Activated CD8-positive, alpha-beta memory T cell treated with anti-CD3 and anti-CD28 coated beads for 36 hours (primary cell): ENCODE results near the gene FBXO40. TPM values are rescaled to one million over a fixed set of nuclear protein-coding genes. Genes with fewer than 3 reads are reported as not detected.

ENCODE experiments used
- CTCF ChIA-PET: fragments of 350-600 bp; sonication (Branson Sonifier 250); formaldehyde crosslinking; loops from one replicate; lab custom pipeline; 2021; ENCODE audit warnings: antibody characterized with exemption; lab: Charles Lee
- POLR2A ChIA-PET: fragments of 350-600 bp; sonication (Branson Sonifier 250); formaldehyde crosslinking; loops from one replicate; lab custom pipeline; 2021; ENCODE audit warnings: antibody characterized with exemption; lab: Charles Lee
- total RNA-seq, 2 experiments: library from RNA; stranded (reverse); gene quantifications; one replicate each; pipeline ENCODE4 v1.2.3, GENCODE V29; 2021

The FBXO40 gene
- total RNA-seq, 2 experiments from 2014 or later, result not detected

DNA sequence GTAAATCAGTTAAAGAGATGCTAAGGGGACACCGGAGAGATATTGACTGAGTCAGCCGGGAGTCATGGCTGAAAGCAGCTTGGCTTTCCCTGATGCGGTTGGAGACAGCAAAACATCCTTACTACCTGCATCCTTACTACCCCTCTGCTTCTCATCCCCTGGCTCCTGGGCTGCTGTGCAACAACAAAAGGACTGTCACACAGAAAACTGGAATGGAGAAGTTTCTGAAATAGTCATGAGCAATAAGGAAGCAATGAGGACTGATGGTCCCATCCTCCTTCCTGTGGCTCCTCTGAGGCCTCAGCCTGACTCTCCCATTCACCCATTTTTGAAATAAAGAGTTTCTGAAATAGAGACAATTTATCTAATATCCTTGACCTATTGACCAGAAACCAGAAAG, 66.4 kb downstream of the FBXO40 start:
- POLR2A ChIA-PET, result no interaction called here

DNA sequence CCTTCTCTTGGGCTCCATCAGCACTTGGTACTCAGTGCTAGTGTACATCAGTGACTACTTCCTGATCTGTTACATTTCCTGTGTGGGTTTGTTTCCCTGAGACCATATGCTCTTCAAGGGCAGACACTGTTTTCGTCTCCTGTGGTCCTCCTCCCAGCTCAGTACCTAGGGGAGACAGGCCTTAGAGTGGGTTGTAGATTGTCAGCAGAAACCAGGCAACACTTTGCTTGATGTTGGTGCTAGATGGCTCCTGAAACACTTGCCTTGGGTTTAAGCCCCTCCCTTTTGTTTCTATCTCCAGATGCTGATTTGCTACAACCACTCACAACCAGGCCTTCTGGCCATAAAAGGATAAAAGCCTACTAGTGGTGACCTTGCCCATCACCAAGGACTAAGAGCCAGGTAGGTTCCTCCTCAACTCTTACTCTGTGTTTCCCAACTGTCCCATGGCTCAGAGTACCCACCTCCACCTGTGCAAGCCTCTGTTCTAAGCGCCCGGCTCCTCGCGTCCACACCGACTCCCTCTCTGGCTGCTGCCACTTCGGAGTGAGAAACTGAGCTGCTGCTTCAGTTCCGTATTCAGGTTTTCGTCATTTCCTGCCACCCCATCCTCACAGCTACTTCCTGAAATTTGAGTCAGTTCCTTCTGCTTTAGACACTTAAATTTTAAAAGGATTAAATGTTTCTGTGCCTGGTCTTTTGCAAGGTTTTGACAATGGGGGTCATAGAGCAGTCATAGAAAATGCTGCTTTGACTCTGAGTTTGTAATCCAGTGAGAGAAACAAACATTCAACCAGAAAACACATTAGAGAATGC, 67.4 kb downstream of the FBXO40 start, which contains the start of gene HCLS1:
TSS of gene HCLS1 (minus strand) at position 548 of the 816 bp plus-strand sequence. CDS start 2,556 bp downstream, outside the sequence.
- ChIA-PET CTCF (interaction anchor here (0.7 kb wide), 1 partner anchor 17 kb away, joined by 3 read pairs; no protein-coding TSS in a partner anchor), POLR2A (interaction anchor here (0.6 to 0.7 kb wide), 3 partner anchors 10 to 114 kb away, joined by 3 to 5 read pairs (median 5); no protein-coding TSS in a partner anchor)

More for the DNA sequence above, 66.4 kb downstream of the FBXO40 start:
- CTCF ChIA-PET, result no interaction called here

DNA sequence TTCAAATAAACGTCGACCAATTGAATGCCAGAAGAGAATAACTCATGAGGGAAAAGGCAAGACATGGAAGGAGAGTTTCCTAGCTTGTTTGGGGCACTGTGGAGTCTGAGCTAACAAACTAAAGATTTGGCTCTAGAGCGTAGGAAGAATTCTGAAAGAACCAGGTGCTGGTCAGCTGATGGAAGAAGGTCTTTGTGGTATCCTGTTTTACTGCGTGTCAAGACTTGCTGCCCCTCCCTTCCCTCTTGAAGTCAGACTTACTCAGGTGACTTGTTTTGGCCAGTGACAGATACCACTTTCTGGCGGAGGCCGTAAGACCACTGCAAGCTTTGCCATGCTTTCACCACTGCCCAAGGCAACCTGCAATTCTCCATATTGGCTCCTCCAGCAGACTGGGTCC, 68.2 kb downstream of the FBXO40 start:
- ChIA-PET CTCF (interaction anchor here (0.7 kb wide), 1 partner anchor 16 kb away, joined by 3 read pairs; no protein-coding TSS in a partner anchor), POLR2A (interaction anchor here (0.6 to 0.7 kb wide), 2 partner anchors 11 to 115 kb away, joined by 3 to 5 read pairs; no protein-coding TSS in a partner anchor)

DNA sequence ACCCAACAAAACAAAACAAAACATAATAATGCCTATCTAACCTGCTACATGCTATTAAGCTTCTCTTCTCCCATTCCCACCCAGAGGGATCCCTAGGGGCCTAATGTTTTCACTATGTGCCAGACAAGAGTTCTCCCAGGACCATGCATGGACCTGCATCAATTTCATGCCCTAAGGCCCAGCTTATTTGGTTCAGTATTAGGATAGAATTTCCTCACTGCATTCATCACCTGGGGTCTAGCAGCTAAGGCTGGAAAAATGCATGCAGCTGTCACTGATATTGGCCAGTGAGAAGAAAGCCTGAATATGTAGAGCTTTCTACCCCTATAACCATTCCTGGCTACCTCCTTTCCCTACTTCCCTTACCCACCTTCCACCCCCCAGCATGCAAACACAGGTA, 69.6 kb downstream of the FBXO40 start:
- ChIA-PET CTCF (no interaction called here), POLR2A (no interaction called here)

DNA sequence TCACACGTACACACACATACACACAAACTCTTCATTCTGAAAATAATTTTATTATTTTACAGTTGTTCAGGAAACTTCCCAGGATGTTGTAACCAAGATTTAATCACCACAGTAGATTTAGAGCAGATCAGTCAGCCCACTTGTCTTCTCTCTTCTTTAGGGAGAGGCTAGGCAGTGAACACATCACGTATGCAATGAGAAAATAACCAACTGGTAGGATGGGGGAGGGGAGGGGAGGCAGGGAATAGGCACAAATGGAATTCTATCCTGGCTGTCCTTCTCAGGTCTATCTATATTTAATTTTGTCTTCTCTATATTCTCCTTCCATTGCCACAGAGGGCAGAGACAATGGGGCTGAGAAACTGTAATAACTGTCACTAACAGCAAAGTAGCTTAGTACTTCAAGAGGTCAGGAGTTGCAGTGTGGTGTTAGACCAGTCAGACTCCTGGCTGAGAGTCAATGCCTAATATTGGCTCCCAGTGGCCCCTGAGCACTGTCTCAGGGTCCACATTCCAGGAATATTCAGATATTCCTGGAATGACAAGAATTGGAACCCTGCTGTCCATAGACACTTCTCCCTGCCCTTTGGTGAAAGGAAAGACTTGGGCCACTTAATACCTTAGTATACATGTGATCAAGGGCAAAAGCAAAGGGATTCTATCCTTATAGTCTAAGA, 70.1 kb downstream of the FBXO40 start:
- ChIA-PET POLR2A (no interaction called here), CTCF (no interaction called here)

DNA sequence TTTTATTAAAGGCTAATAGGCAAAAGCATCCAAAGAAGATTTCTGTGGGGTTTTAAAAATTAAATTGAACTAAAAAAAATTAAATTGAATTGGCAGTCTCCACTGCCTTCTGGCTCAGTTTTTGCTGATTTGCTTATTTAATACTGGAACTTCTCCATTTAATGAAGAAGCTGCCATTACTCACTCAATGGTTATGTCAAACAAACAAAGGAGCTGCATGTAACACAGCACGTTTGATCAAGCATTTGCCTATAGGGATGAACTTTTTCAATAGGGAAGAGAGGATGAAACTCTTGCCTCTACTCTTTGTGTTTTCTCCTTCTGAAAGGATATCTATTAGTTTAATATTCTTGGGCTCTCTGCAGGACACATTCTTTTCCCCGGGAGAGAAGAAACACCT, 72.3 kb downstream of the FBXO40 start:
- POLR2A ChIA-PET, result no interaction called here
- CTCF ChIA-PET, result no interaction called here

DNA sequence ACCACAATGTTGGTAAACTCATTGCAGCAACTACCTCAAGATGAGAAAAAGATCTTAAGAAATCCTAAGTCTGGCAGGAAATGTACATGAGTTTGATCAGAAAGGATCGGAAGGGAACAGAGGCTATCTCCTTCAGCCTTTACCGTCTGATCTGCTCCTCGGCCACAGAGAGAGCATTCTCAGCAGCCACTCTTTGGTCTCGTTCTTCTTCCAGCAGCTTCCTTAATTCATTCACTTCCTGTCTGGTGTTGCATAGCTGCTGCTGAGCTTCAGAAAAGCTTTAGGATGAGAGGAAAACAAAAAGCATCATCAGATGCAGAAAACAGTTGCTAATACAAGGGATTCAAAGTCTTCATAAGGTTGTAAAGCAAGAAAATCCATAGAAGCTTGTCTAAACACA, 74.2 kb downstream of the FBXO40 start:
- POLR2A ChIA-PET, result no interaction called here
- CTCF ChIA-PET, result no interaction called here

DNA sequence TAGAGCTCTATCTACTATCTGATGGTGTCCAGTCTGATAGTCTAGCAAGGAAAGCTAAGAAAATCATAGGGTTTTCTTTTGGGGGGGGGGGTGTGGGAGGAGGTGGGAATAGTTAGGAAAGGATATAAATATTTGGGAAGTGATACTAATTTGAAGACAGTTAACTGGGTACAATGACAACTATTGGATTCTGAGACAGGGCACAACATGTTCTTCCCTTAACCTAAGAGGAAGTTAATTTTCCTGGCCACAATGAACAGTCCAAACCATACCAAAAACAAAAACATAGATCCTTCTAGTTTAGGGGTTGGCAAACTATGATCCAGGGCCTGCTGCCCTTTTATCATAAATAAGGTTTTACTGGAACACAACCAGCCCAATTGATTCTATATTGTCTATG, 77.5 kb downstream of the FBXO40 start:
- CTCF ChIA-PET, result no interaction called here
- POLR2A ChIA-PET, result no interaction called here

DNA sequence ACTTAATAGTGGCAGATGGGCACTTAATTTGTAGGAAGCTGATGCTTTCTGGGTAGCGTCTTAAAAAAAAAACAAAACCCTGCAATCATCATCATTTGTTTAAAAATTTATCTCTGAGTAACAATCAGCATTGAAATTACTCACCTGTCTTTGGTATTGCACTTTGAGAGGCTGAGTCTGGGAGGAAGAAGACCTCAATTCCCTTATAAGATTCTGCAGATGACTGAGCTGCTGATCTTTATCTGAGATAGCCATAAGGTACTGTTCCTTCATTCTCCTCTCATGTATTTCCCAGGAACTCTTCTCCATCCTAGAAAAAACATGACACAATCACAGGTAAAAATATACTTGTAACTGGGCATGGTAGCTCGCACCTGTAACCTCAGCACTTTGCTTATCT, 84.0 kb downstream of the FBXO40 start:
- ChIA-PET POLR2A (no interaction called here), CTCF (interaction anchor here (0.9 kb wide), 1 partner anchor 16 kb away, joined by 3 read pairs; the partner anchor contains the start of gene HCLS1)

Other genes starting within 250 kb of the FBXO40 start
- 10 to 100 TPM; 19.4 to 19.8 TPM for gene POLQ, start 47.4 kb upstream of the FBXO40 start, total RNA-seq
- not detected for gene ARGFX, start 25.4 kb upstream of the FBXO40 start, total RNA-seq
- gene HCLS1, start 67.5 kb downstream of the FBXO40 start, total RNA-seq, result 100 to 1,000 TPM; 182 to 194 TPM
- 10 to 100 TPM; 13.3 to 15.3 TPM for gene GOLGB1, start 156.4 kb downstream of the FBXO40 start, total RNA-seq
- gene IQCB1, start 241.7 kb downstream of the FBXO40 start, total RNA-seq, result 10 to 100 TPM; 28.4 to 31.6 TPM
- 10 to 100 TPM; 10.3 to 11.2 TPM for gene EAF2, start 241.8 kb downstream of the FBXO40 start, total RNA-seq